Measurements from ENCODE around the gene PPM1M.
"Not testable (repeated sequence)": the region's sequence is repeated elsewhere in the genome, so short reads cannot be mapped to it uniquely, and the experiment has no call there.

PPM1M gene

GRCh38 chr3:52277972-52278509, 32.5 kb downstream of the PPM1M start:
- DNase-seq (ENCODE audit: low read depth) = peak; percentile 42

GRCh38 chr3:52278510-52279069, 33.0 kb downstream of the PPM1M start, which contains the start of gene WDR82:
WDR82 (minus strand) TSS chr3:52278649; CDS start chr3:52278361, 288 bp downstream.
- DNase-seq (ENCODE audit: low read depth) = peak; percentile 96

GRCh38 chr3:52279596-52279995, 34.0 kb downstream of the PPM1M start:
- no peak for DNase-seq (ENCODE audit: low read depth)

- DNase-seq (ENCODE audit: low read depth) = no peak
Measured at GRCh38 chr3:52280050-52280461, 34.5 kb downstream of the PPM1M start.

- DNase-seq (ENCODE audit: low read depth) = no peak
Measured at GRCh38 chr3:52281981-52282801, 36.6 kb downstream of the PPM1M start.

GRCh38 chr3:52283306-52283705, 37.7 kb downstream of the PPM1M start:
- no peak for DNase-seq (ENCODE audit: low read depth)

- DNase-seq (ENCODE audit: low read depth) = not testable (repeated sequence)
Measured at GRCh38 chr3:52284051-52284450, 38.5 kb downstream of the PPM1M start.

GRCh38 chr3:52286777-52287110, 41.2 kb downstream of the PPM1M start:
- no peak for DNase-seq (ENCODE audit: low read depth)

- DNase-seq (ENCODE audit: low read depth) = no peak
Measured at GRCh38 chr3:52288674-52289073, 43.1 kb downstream of the PPM1M start.

- no peak for DNase-seq (ENCODE audit: low read depth)
Measured at GRCh38 chr3:52289338-52289746, 43.8 kb downstream of the PPM1M start.

GRCh38 chr3:52289747-52290595, 44.4 kb downstream of the PPM1M start:
- no peak for DNase-seq (ENCODE audit: low read depth)

GRCh38 chr3:52290596-52291507, 45.3 kb downstream of the PPM1M start:
- no peak for DNase-seq (ENCODE audit: low read depth)

- DNase-seq (ENCODE audit: low read depth) = no peak
Measured at GRCh38 chr3:52291508-52292181, 46.1 kb downstream of the PPM1M start.

GRCh38 chr3:52292247-52293065, 46.9 kb downstream of the PPM1M start:
- no peak for DNase-seq (ENCODE audit: low read depth)

GRCh38 chr3:52293491-52294319, 48.1 kb downstream of the PPM1M start:
- DNase-seq (ENCODE audit: low read depth) = no peak

GRCh38 chr3:52294320-52295150, 49.0 kb downstream of the PPM1M start:
- no peak for DNase-seq (ENCODE audit: low read depth)

GRCh38 chr3:52295671-52296208, 50.2 kb downstream of the PPM1M start:
- no peak for DNase-seq (ENCODE audit: low read depth)
